HepG2 (cell line): ENCODE measurements around the gene SMC1B. TPM values are rescaled to one million over a fixed set of nuclear protein-coding genes. Genes with fewer than 3 reads are reported as not detected.
A peak's percentile ranks its signal among the peaks of the same experiment; 100 is the strongest.

Source experiments
- HES4 ChIP-seq: sonication (generic); formaldehyde crosslinking; IDR thresholded peaks from 2 replicates; pipeline ENCODE4 v1.9.0; 2021; ENCODE audit warnings: mild to moderate bottlenecking, missing genetic modification reagents, borderline replicate concordance
- KAT8 ChIP-seq: IDR thresholded peaks from 2 replicates; pipeline ENCODE4 v1.6.1; 2016; ENCODE audit warnings: missing genetic modification reagents, missing compliant biosample characterization
- MTERF4 ChIP-seq: sonication (generic); formaldehyde crosslinking; IDR thresholded peaks from 2 replicates; pipeline ENCODE4 v1.8.0; 2023; ENCODE audit warnings: mild to moderate bottlenecking, missing genetic modification reagents
- NFYB ChIP-seq: sonication (generic); formaldehyde crosslinking; IDR thresholded peaks from 2 replicates; pipeline ENCODE4 v1.4.0; 2020; ENCODE audit warnings: missing genetic modification reagents
- PHF8 ChIP-seq: sonication (generic); formaldehyde crosslinking; IDR thresholded peaks from 2 replicates; pipeline ENCODE4 v1.5.0; 2020; ENCODE audit warnings: missing genetic modification reagents
- RFX1 ChIP-seq: fragments of 450-650 bp; IDR thresholded peaks from 2 replicates; pipeline ENCODE4 v1.6.1; 2017
- SP1 ChIP-seq, 2 experiments: fragments of 450-650 bp in 1 of 2; sonication (generic) in 1 of 2; formaldehyde crosslinking in 1 of 2; IDR thresholded peaks; 2 replicates each; pipeline versions ENCODE4 v1.4.0 to v1.6.1; 2016 to 2020; ENCODE audit warnings: missing genetic modification reagents in 1 of 2
- SRSF4 ChIP-seq: fragments of 200-400 bp; formaldehyde crosslinking; IDR thresholded peaks from one replicate; pipeline ENCODE4 v1.6.1; 2018; ENCODE audit warnings: mild to moderate bottlenecking, low read depth, low read length, moderate library complexity; ENCODE audit not compliant: poor library complexity, severe bottlenecking
- TAF1 ChIP-seq: sonication (generic); formaldehyde crosslinking; IDR thresholded peaks from 2 replicates; pipeline ENCODE4 v1.4.0; 2020; ENCODE audit warnings: missing genetic modification reagents
- TBL1XR1 ChIP-seq: fragments of 150-350 bp; IDR thresholded peaks from 2 replicates; pipeline ENCODE4 v1.6.1; 2014; ENCODE audit warnings: borderline replicate concordance, low read length; ENCODE audit not compliant: partially characterized antibody
- TERF1 ChIP-seq: sonication (generic); formaldehyde crosslinking; IDR thresholded peaks from 2 replicates; pipeline ENCODE4 v1.8.0; 2022; ENCODE audit warnings: mild to moderate bottlenecking, missing genetic modification reagents, moderate library complexity
- USF2 ChIP-seq, 2 experiments: sonication (generic) in 1 of 2; formaldehyde crosslinking in 1 of 2; IDR thresholded peaks; 2 replicates each; pipeline versions ENCODE4 v1.5.1 to v1.6.1; 2011 to 2020; ENCODE audit warnings: borderline replicate concordance in 1 of 2, low read depth in 1 of 2, low read length in 1 of 2, mild to moderate bottlenecking in 1 of 2, missing genetic modification reagents in 1 of 2, moderate library complexity in 1 of 2
- ZBTB1 ChIP-seq: sonication (generic); formaldehyde crosslinking; IDR thresholded peaks from 2 replicates; pipeline ENCODE4 v1.4.0; 2020; ENCODE audit warnings: missing genetic modification reagents, borderline replicate concordance
- ZNF20 ChIP-seq: sonication (generic); formaldehyde crosslinking; IDR thresholded peaks from 2 replicates; pipeline ENCODE4 v1.4.0; 2020; ENCODE audit warnings: mild to moderate bottlenecking, moderate library complexity, missing genetic modification reagents
- ZNF234 ChIP-seq: sonication (generic); formaldehyde crosslinking; conservative IDR thresholded peaks from 2 replicates; pipeline ENCODE4 v1.5.1; 2020; ENCODE audit warnings: mild to moderate bottlenecking, missing genetic modification reagents
- ZNF333 ChIP-seq: sonication (generic); formaldehyde crosslinking; IDR thresholded peaks from 2 replicates; pipeline ENCODE4 v1.4.0; 2020; ENCODE audit warnings: mild to moderate bottlenecking, missing genetic modification reagents, borderline replicate concordance
- ZNF33A ChIP-seq: sonication (generic); formaldehyde crosslinking; IDR thresholded peaks from 2 replicates; pipeline ENCODE4 v1.5.1; 2020; ENCODE audit warnings: missing genetic modification reagents, mild to moderate bottlenecking, moderate library complexity, borderline replicate concordance
- ZNF512 ChIP-seq: sonication (generic); formaldehyde crosslinking; IDR thresholded peaks from 2 replicates; pipeline ENCODE4 v1.4.0; 2020; ENCODE audit warnings: mild to moderate bottlenecking, missing genetic modification reagents
- ZSCAN5A ChIP-seq: sonication (generic); formaldehyde crosslinking; IDR thresholded peaks from 2 replicates; pipeline ENCODE4 v1.8.0; 2022; ENCODE audit warnings: mild to moderate bottlenecking, missing genetic modification reagents, borderline replicate concordance
- polyA plus RNA-seq, 8 experiments: library from polyadenylated mRNA; depleted of rRNA in 3 of 8; stranded (reverse) in 7 of 8; unstranded in 1 of 8; fragments of >200 nt; fragmentation: Illumina TruSeq in 4 of 8; extraction: Trizol in 4 of 8; gene quantifications; 2 replicates each; pipeline versions ENCODE4 v1.2.1 to v1.2.3, GENCODE V29; 2011 to 2016; ENCODE audit warnings: low read depth in 4 of 8, missing spikeins in 1 of 8, mixed read lengths in 1 of 8; ENCODE audit not compliant: insufficient read depth in 1 of 8
- total RNA-seq, 5 experiments: library from RNA; depleted of rRNA; stranded (reverse); fragments of >200 nt; fragmentation: Illumina TruSeq; extraction: Trizol; gene quantifications; 2 replicates each; pipeline ENCODE4 v1.2.3, GENCODE V29; 2016; ENCODE audit warnings: low read depth in 1 of 5

The SMC1B gene
- total and polyA plus RNA-seq, 2 of the 13 experiments (the other 11 are each of a cell fraction or from before 2014, with no cell fraction given) = not detected

GRCh38 chr22:45309422-45310227 is 103.8 kb downstream of the SMC1B start, which contains the start of gene FAM118A (continued):
- TF ChIP-seq TAF1 (CRISPR knock-in tag) (peak; percentile 76), ZNF234 (no peak), ZNF20 (CRISPR knock-in tag) (no peak), ZNF333 (CRISPR knock-in tag) (peak; percentile 76; the same call in 1 of the 2 replicates), KAT8 (CRISPR knock-in tag) (peak; percentile 44; the same call in 1 of the 2 replicates), MTERF4 (CRISPR knock-in tag) (no peak), TBL1XR1 (peak; percentile 25), HES4 (peak; percentile 7; the same call in 1 of the 2 replicates), ZBTB1 (CRISPR knock-in tag) (no peak), USF2 (IDR thresholded peaks at IDR 0.05; ENCODE audit: low read depth, low read length) (no peak), USF2 (CRISPR knock-in tag; IDR thresholded peaks at IDR 0.05; ENCODE audit: borderline replicate concordance) (no peak), TERF1 (CRISPR knock-in tag) (no peak), RFX1 (no peak), ZNF512 (CRISPR knock-in tag) (no peak), SRSF4 (no peak), SP1 (IDR thresholded peaks at IDR 0.05) (no peak), SP1 (CRISPR knock-in tag; IDR thresholded peaks at IDR 0.05) (peak; percentile 91), PHF8 (CRISPR knock-in tag) (peak; percentile 82), ZSCAN5A (CRISPR knock-in tag) (peak; percentile 83; the same call in 1 of the 2 replicates), ZNF33A (CRISPR knock-in tag) (no peak), NFYB (no peak)
